ENCODE data around the gene FBXW7. TPM values are rescaled to one million over a fixed set of nuclear protein-coding genes. Genes with fewer than 3 reads are reported as not detected.

The FBXW7 gene
- total RNA-seq, 6 experiments from 2014 or later = 17.4 to 26.1 (median 19.5) TPM

GRCh38 chr4:152281211-152281610, 254.7 kb downstream of the FBXW7 start:
- Mint-ChIP-seq H3K36me3 (ENCODE audit: low read depth) (no peaks in the 10 kb centered on the region), H3K27ac (no peak overlapping the region), H3K4me1 (ENCODE audit: low read depth) (peaks cover 30% of the 10 kb centered on the region), H3K4me3 (no peak overlapping the region), H3K9me3 (no peaks in the 10 kb centered on the region), H3K27me3 (ENCODE audit: insufficient read depth) (peaks cover 5% of the 10 kb centered on the region; the same call in 1 of the 2 replicates)
- no peak for TF ChIP-seq CTCF (IDR thresholded peaks at IDR 0.05)
- no peak for DNase-seq

GRCh38 chr4:152279234-152279566, 256.7 kb downstream of the FBXW7 start:
- no peaks in the 10 kb centered on the region for H3K36me3 Mint-ChIP-seq (ENCODE audit: low read depth)
- peaks cover 26% of the 10 kb centered on the region for H3K4me1 Mint-ChIP-seq (ENCODE audit: low read depth)
- no peaks in the 10 kb centered on the region for H3K9me3 Mint-ChIP-seq
- no peak for TF ChIP-seq CTCF (IDR thresholded peaks at IDR 0.05)
- DNase-seq = no peak
- no peak overlapping the region for H3K27ac Mint-ChIP-seq
- H3K4me3 Mint-ChIP-seq = no peak overlapping the region
- H3K27me3 Mint-ChIP-seq (ENCODE audit: insufficient read depth) = peaks cover 5% of the 10 kb centered on the region; the same call in 1 of the 2 replicates

- TF ChIP-seq CTCF (IDR thresholded peaks at IDR 0.05) = no peak
- no peak overlapping the region for H3K4me3 Mint-ChIP-seq
- no peaks in the 10 kb centered on the region for H3K36me3 Mint-ChIP-seq (ENCODE audit: low read depth)
- H3K27me3 Mint-ChIP-seq (ENCODE audit: insufficient read depth) = peaks cover 5% of the 10 kb centered on the region; the same call in 1 of the 2 replicates
- DNase-seq = no peak
- peak overlapping the region; percentile 17; the same call in 1 of the 2 replicates for H3K27ac Mint-ChIP-seq
- no peaks in the 10 kb centered on the region for H3K9me3 Mint-ChIP-seq
- peaks cover 21% of the 10 kb centered on the region for H3K4me1 Mint-ChIP-seq (ENCODE audit: low read depth)
These were observed 257.2 kb downstream of the FBXW7 start for GRCh38 chr4:152278505-152279233.

- Mint-ChIP-seq H3K4me1 (ENCODE audit: low read depth) (peaks cover 23% of the 10 kb centered on the region), H3K9me3 (no peaks in the 10 kb centered on the region), H3K27me3 (ENCODE audit: insufficient read depth) (peaks cover 5% of the 10 kb centered on the region; the same call in 1 of the 2 replicates), H3K36me3 (ENCODE audit: low read depth) (no peaks in the 10 kb centered on the region), H3K27ac (no peak overlapping the region), H3K4me3 (no peak overlapping the region)
- no peak for DNase-seq
- no peak for TF ChIP-seq CTCF (IDR thresholded peaks at IDR 0.05)
These were observed 257.8 kb downstream of the FBXW7 start for GRCh38 chr4:152278172-152278504.

GRCh38 chr4:152277333-152277732, 258.6 kb downstream of the FBXW7 start:
- peaks cover 24% of the 10 kb centered on the region for H3K4me1 Mint-ChIP-seq (ENCODE audit: low read depth)
- no peaks in the 10 kb centered on the region for H3K9me3 Mint-ChIP-seq
- no peak overlapping the region for H3K4me3 Mint-ChIP-seq
- peaks cover 5% of the 10 kb centered on the region; the same call in 1 of the 2 replicates for H3K27me3 Mint-ChIP-seq (ENCODE audit: insufficient read depth)
- H3K36me3 Mint-ChIP-seq (ENCODE audit: low read depth) = no peaks in the 10 kb centered on the region
- TF ChIP-seq CTCF (IDR thresholded peaks at IDR 0.05) = no peak
- DNase-seq = no peak
- H3K27ac Mint-ChIP-seq = no peak overlapping the region
